ENCODE data around the gene ZFYVE27. TPM values are rescaled to one million over a fixed set of nuclear protein-coding genes. Genes with fewer than 3 reads are reported as not detected.
A peak's percentile ranks its signal among the peaks of the same experiment; 100 is the strongest.

Gene ZFYVE27
- total RNA-seq, 1 donor from 2014 or later: 40.7 TPM

GRCh38 chr10:97701438-97702069 lies 35.4 kb upstream of the ZFYVE27 start:
- no peaks in the 10 kb centered on the region for H3K9me3 Mint-ChIP-seq
- peak; percentile 43 for TF ChIP-seq CTCF (IDR thresholded peaks at IDR 0.05; ENCODE audit: unreplicated experiment)
- peak in 1 of 2 experiments; percentile 54 for DNase-seq (ENCODE audit: low spot score in 2 of 2, unreplicated experiment in 2 of 2)
- H3K4me3 Mint-ChIP-seq: no peak overlapping the region
- no peak overlapping the region for H3K27ac Mint-ChIP-seq
- H3K4me1 Mint-ChIP-seq: no peaks in the 10 kb centered on the region
- no peaks in the 10 kb centered on the region for H3K27me3 Mint-ChIP-seq (ENCODE audit: low read depth)
- no peaks in the 10 kb centered on the region for H3K36me3 Mint-ChIP-seq

- H3K4me1 Mint-ChIP-seq: no peaks in the 10 kb centered on the region
- no peak for DNase-seq (ENCODE audit: low spot score in 2 of 2, unreplicated experiment in 2 of 2)
- no peak overlapping the region for H3K4me3 Mint-ChIP-seq
- TF ChIP-seq CTCF (IDR thresholded peaks at IDR 0.05; ENCODE audit: unreplicated experiment): no peak
- H3K27me3 Mint-ChIP-seq (ENCODE audit: low read depth): no peaks in the 10 kb centered on the region
- no peak overlapping the region for H3K27ac Mint-ChIP-seq
- H3K36me3 Mint-ChIP-seq: no peaks in the 10 kb centered on the region
- no peaks in the 10 kb centered on the region for H3K9me3 Mint-ChIP-seq
Measured at GRCh38 chr10:97703398-97704067, 33.4 kb upstream of the ZFYVE27 start.

- no peak for TF ChIP-seq CTCF (IDR thresholded peaks at IDR 0.05; ENCODE audit: unreplicated experiment)
- Mint-ChIP-seq H3K9me3 (no peaks in the 10 kb centered on the region), H3K4me3 (no peak overlapping the region), H3K4me1 (peaks cover 2% of the 10 kb centered on the region), H3K36me3 (no peaks in the 10 kb centered on the region), H3K27me3 (ENCODE audit: low read depth) (no peaks in the 10 kb centered on the region), H3K27ac (no peak overlapping the region)
- DNase-seq (ENCODE audit: low spot score in 2 of 2, unreplicated experiment in 2 of 2): no peak
Measured at GRCh38 chr10:97704341-97704740, 32.6 kb upstream of the ZFYVE27 start.

GRCh38 chr10:97705006-97705670 lies 31.8 kb upstream of the ZFYVE27 start:
- no peak overlapping the region for H3K27ac Mint-ChIP-seq
- H3K9me3 Mint-ChIP-seq: no peaks in the 10 kb centered on the region
- H3K4me1 Mint-ChIP-seq: peaks cover 8% of the 10 kb centered on the region
- no peak for DNase-seq (ENCODE audit: low spot score in 2 of 2, unreplicated experiment in 2 of 2)
- H3K4me3 Mint-ChIP-seq: no peak overlapping the region
- no peak for TF ChIP-seq CTCF (IDR thresholded peaks at IDR 0.05; ENCODE audit: unreplicated experiment)
- H3K36me3 Mint-ChIP-seq: no peaks in the 10 kb centered on the region
- H3K27me3 Mint-ChIP-seq (ENCODE audit: low read depth): no peaks in the 10 kb centered on the region

GRCh38 chr10:97707134-97707861 lies 29.6 kb upstream of the ZFYVE27 start:
- Mint-ChIP-seq H3K4me1 (peaks cover 8% of the 10 kb centered on the region), H3K4me3 (no peak overlapping the region), H3K36me3 (no peaks in the 10 kb centered on the region), H3K27ac (no peak overlapping the region), H3K27me3 (ENCODE audit: low read depth) (no peaks in the 10 kb centered on the region), H3K9me3 (no peaks in the 10 kb centered on the region)
- no peak for TF ChIP-seq CTCF (IDR thresholded peaks at IDR 0.05; ENCODE audit: unreplicated experiment)
- DNase-seq (ENCODE audit: low spot score in 2 of 2, unreplicated experiment in 2 of 2): no peak

Measured in mesothelial cell of epicardium (in vitro differentiated cells).